ENCODE measurements around the gene XPNPEP2. TPM values are rescaled to one million over a fixed set of nuclear protein-coding genes. Genes with fewer than 3 reads are reported as not detected.

XPNPEP2 gene
- total RNA-seq, 2 donors from 2014 or later, result 0.20 to 0.31 TPM

- Mint-ChIP-seq H3K27me3 (ENCODE audit: insufficient read depth) (no peaks in the 10 kb centered on the region), H3K36me3 (ENCODE audit: low read depth) (no peaks in the 10 kb centered on the region), H3K4me1 (no peaks in the 10 kb centered on the region), H3K9me3 (peaks cover 3% of the 10 kb centered on the region), H3K27ac (no peak overlapping the region), H3K4me3 (no peak overlapping the region)
- TF ChIP-seq CTCF (conservative IDR thresholded peaks at IDR 0.05), result peak; percentile 43
- WGBS, 2 experiments (ENCODE audit: insufficient coverage in 1 of 2, insufficient read length in 1 of 2), result 83 to 100% methylated on average over 1 to 14 of the region's 14 CpGs
- no peaks in the 10 kb centered on the region for H3K36me3 ChIP-seq (ENCODE audit: control insufficient read depth, insufficient read depth, low read length)
- H3K4me3 ChIP-seq (ENCODE audit: low read length), result no peak overlapping the region
- no peaks in the 10 kb centered on the region for H3K27me3 ChIP-seq (ENCODE audit: control insufficient read depth, insufficient read depth, low read length, poor library complexity, severe bottlenecking)
- peak; percentile 52 for DNase-seq
- H3K27ac ChIP-seq (ENCODE audit: low read depth, low read length), result no peak overlapping the region
- no peak overlapping the region for H3K9ac ChIP-seq (ENCODE audit: extremely low read depth, low read length, poor library complexity, severe bottlenecking)
- no peaks in the 10 kb centered on the region for H3K9me3 ChIP-seq (ENCODE audit: control insufficient read depth, low read length)
- H3K4me1 ChIP-seq (ENCODE audit: control insufficient read depth, insufficient read depth, low read length), result no peaks in the 10 kb centered on the region
These were observed 20.8 kb downstream of the XPNPEP2 start for GRCh38 chrX:129759576-129760061.

GRCh38 chrX:129760155-129760554 is 21.4 kb downstream of the XPNPEP2 start:
- no peak overlapping the region for H3K9ac ChIP-seq (ENCODE audit: extremely low read depth, low read length, poor library complexity, severe bottlenecking)
- H3K27me3 Mint-ChIP-seq (ENCODE audit: insufficient read depth), result no peaks in the 10 kb centered on the region
- no peaks in the 10 kb centered on the region for H3K36me3 ChIP-seq (ENCODE audit: control insufficient read depth, insufficient read depth, low read length)
- no peak overlapping the region for H3K27ac Mint-ChIP-seq
- no peaks in the 10 kb centered on the region for H3K9me3 ChIP-seq (ENCODE audit: control insufficient read depth, low read length)
- no peak overlapping the region for H3K4me3 ChIP-seq (ENCODE audit: low read length)
- H3K36me3 Mint-ChIP-seq (ENCODE audit: low read depth), result no peaks in the 10 kb centered on the region
- H3K4me1 ChIP-seq (ENCODE audit: control insufficient read depth, insufficient read depth, low read length), result no peaks in the 10 kb centered on the region
- H3K9me3 Mint-ChIP-seq, result peaks cover 3% of the 10 kb centered on the region
- no peak overlapping the region for H3K4me3 Mint-ChIP-seq
- 80 to 89% methylated on average over 1 to 9 of the region's 9 CpGs for WGBS, 2 experiments (ENCODE audit: insufficient coverage in 1 of 2, insufficient read length in 1 of 2)
- TF ChIP-seq CTCF (conservative IDR thresholded peaks at IDR 0.05), result no peak
- H3K27me3 ChIP-seq (ENCODE audit: control insufficient read depth, insufficient read depth, low read length, poor library complexity, severe bottlenecking), result no peaks in the 10 kb centered on the region
- H3K27ac ChIP-seq (ENCODE audit: low read depth, low read length), result no peak overlapping the region
- DNase-seq, result no peak
- H3K4me1 Mint-ChIP-seq, result no peaks in the 10 kb centered on the region

- DNase-seq, result no peak
- no peaks in the 10 kb centered on the region for H3K27me3 ChIP-seq (ENCODE audit: control insufficient read depth, insufficient read depth, low read length, poor library complexity, severe bottlenecking)
- Mint-ChIP-seq H3K27me3 (ENCODE audit: insufficient read depth) (no peaks in the 10 kb centered on the region), H3K4me3 (no peak overlapping the region), H3K27ac (no peak overlapping the region), H3K36me3 (ENCODE audit: low read depth) (no peaks in the 10 kb centered on the region), H3K4me1 (no peaks in the 10 kb centered on the region), H3K9me3 (peaks cover 3% of the 10 kb centered on the region)
- no peaks in the 10 kb centered on the region for H3K4me1 ChIP-seq (ENCODE audit: control insufficient read depth, insufficient read depth, low read length)
- no peak overlapping the region for H3K4me3 ChIP-seq (ENCODE audit: low read length)
- H3K36me3 ChIP-seq (ENCODE audit: control insufficient read depth, insufficient read depth, low read length), result no peaks in the 10 kb centered on the region
- no peak overlapping the region for H3K9ac ChIP-seq (ENCODE audit: extremely low read depth, low read length, poor library complexity, severe bottlenecking)
- 89% methylated on average over 4 of the region's 6 CpGs; no CpG with 5 or more reads in 1 of the 2 experiments for WGBS, 2 experiments (ENCODE audit: insufficient coverage in 1 of 2, insufficient read length in 1 of 2)
- H3K9me3 ChIP-seq (ENCODE audit: control insufficient read depth, low read length), result no peaks in the 10 kb centered on the region
- no peak overlapping the region for H3K27ac ChIP-seq (ENCODE audit: low read depth, low read length)
- no peak for TF ChIP-seq CTCF (conservative IDR thresholded peaks at IDR 0.05)
These were observed 22.2 kb downstream of the XPNPEP2 start for GRCh38 chrX:129760981-129761380.

Data from endodermal cell (in vitro differentiated cells).